ELR (cell line): Measurements from ENCODE around the gene ZNF615.
"Not testable (repeated sequence)": the region's sequence is repeated elsewhere in the genome, so short reads cannot be mapped to it uniquely, and the experiment has no call there.

ENCODE experiments used
- DNase-seq: peaks from one replicate; pipeline ENCODE4 v3.0.0-alpha.2; 2015; ENCODE audit warnings: low read depth

Gene ZNF615

DNA sequence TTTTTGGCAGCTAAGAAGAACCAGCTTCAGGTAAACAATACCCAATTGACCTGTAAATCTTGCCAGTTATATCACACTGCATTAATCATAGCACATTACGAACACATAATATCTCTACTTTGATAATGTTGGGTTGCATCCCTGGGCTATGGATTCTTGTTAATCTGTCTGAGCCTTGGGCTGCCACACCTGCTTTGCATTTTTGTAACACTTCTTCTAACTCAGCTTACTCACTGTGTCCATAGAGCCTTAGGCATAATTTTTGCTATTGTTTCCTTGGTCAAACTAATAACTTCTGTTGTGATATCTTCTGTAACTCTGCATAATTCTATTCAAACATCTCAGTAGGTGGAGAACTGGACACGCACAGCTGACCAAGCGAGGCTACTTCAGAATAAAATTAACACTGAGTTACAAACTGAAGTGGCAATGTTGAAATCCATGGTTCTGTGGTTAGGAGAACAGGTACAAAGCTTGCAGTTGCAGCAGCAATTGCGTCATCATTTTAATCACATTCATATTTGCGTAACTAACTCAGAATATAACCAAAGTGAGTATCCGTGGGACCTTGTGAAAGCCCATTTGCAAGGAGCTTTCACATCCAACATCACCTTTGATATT is 27.8 kb downstream of the ZNF615 start:
- DNase-seq: no peak

DNA sequence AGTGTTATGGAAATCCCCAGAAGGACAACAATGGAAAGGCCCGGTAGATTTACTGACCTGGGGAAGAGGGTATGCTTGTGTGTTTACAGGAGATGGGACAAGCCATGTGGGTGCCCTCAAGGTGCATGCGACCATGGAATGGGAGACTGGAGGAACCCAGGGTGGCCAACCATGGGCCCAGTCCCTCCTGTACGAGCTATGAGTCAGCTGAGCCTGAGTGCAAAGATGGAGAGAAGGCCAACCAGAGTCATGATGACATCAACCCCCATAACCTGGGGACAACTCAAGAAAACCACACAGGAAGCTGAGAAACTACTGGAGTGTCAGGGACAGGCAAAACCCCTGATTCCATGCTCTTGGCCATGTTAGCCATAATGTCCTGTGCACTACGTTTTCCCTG is 29.1 kb downstream of the ZNF615 start:
- DNase-seq: peak; percentile 12

DNA sequence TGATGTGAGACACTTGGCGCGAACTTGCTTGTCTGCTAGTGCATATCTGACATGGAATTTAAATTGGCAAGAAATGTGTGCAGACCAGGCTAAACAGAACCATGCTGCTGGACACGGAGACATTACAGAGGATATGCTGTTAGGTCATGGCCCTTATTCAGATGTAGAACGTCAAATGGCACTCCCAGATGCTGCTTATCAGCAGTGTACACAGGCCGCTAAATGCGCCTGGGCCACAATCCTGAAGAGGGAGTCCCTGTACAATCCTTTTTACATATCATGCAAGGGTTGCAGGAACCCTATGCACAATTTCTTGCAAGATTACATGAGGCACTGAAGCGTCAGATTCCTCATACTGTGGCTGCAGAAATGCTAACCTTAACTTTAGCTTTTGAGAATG is 30.7 kb downstream of the ZNF615 start:
- DNase-seq: no peak

DNA sequence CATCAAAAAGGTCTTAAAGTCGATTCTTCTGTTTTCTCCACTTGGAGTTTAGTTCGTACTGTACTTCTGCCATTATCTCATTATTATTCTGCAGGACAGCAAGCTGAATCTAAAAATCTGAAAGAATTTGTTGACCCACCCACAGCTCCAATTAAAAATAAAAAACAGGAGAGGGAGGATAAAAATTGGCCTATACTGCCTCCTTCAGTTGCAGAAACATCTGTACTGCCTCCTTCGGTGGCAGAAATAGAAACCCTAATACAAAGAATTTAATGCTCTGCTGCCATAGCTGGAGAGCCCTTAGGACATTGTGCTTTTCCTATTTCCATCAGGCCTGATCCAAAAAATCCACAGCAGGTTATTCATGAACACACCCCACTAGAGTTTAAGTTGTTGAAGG is 31.2 kb downstream of the ZNF615 start:
- DNase-seq: no peak

DNA sequence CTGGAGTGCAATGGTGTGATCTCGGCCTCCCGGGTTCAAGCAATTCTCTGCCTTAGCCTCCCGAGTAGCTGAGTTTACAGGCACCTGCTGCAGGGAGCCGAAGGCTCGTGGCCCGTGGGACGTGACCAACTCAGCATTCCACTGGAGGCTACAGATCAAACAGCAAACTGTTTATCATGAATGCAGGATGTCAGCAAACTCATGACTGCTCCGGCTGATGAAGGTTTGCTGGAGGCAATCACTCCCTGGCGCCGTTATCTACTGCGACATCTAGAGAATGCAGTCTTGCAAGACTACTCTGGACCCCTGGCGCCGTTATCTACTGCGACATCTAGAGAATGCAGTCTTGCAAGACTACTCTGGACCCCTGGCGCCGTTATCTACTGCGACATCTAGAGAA is 32.2 kb downstream of the ZNF615 start:
- not testable (repeated sequence) for DNase-seq

DNA sequence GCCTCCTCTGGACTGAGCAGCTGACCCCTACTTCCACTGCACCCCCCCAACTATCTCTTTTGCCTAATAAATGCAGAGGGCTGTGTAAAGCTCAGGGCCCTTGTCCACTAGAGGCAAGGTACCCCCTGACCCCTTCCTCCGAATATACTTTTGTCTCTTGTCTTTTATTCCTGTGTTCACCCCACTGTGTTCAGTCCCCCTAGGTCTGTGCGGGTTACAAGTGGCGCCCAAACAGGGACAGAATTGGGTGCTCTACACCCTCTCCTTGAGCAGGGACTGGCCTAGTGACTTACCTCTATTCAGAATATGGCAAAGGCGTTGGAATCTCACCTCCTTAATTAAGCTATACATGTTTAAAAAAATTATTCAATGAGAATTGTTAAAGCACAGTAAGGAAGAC is 36.4 kb downstream of the ZNF615 start:
- DNase-seq: peak; percentile 7

DNA sequence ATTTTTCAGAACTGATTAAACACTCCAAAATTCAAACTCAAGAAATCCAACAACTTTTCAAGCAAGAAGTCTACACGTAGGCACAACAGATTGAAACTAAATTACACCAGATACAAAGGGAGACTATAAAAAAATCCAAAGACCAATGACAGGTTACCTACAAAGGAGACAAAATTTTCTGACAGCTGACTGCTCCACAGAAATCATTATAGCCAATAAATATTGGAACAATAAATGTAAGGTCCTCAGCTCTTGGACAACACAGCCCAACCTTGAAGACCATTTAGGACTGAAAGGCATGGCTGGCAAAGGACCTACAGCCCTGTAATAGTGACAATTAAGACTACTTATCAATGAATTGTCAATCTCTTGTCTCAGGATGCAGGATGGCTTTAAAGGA is 37.3 kb downstream of the ZNF615 start:
- no peak for DNase-seq

DNA sequence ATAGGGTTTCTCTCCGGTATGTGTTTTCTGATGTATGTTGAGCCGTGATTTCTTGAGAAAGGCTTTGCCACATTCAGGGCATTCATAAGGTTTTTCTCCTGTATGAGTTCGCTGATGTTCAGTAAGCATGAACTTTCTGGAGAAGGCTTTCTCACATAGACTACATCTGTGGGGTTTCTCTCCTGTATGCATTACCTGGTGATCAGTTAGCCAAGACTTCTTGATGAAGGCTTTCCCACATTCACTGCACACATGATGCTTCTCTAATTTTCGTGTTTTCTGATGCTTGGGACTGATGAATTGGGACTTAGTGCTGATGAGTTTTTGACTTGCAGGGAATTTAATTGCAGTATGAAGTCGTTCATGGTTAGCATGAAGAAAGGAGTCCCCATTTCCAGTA is 42.4 kb downstream of the ZNF615 start:
- no peak for DNase-seq

DNA sequence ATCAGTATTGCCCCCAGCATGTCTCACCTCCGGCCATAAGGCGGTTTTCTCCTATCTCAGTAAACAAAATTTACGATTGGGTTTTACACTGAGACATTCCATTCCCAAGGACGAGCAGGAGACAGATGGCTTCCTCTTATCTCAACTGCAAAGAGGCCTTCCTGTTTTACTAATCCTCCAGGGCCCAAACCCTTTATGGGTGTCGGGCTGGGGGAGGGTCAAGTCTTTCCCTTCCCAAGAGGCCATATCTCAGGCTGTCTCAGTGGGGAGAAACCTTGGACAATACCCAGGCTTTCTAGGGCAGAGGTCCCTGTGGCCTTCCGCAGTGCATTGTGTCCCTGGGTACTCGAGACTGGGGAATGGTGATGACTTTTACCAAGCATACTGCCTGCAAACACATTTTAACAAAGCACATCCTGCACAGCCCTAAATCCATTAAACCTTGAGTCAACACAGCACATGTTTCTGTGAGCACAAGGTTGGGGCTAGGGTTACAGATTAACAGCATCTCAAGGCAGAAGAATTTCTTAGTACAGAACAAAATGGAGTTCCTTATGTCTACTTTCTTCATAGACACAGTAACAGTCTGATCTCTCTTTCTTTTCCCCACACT is 47.3 kb downstream of the ZNF615 start:
- DNase-seq: not testable (repeated sequence)

DNA sequence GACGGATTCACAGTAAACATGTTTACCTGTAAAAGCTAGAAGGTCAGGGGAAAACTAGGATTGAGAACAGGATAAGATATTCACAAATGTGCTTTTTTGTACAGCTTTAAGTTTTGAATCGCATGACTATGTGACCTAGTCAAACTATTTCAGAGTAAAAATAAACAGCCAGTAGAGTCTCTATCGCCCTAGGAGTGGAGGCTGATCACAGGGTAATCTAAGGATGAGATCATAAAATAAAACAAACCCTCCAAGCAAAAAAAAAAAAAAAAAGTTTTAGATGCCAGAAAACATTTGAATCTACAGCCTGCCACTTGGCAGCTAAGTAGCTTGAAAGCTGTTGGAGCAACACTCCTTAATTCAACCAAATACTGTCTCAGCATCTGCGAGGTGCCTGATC is 48.2 kb downstream of the ZNF615 start:
- no peak for DNase-seq

DNA sequence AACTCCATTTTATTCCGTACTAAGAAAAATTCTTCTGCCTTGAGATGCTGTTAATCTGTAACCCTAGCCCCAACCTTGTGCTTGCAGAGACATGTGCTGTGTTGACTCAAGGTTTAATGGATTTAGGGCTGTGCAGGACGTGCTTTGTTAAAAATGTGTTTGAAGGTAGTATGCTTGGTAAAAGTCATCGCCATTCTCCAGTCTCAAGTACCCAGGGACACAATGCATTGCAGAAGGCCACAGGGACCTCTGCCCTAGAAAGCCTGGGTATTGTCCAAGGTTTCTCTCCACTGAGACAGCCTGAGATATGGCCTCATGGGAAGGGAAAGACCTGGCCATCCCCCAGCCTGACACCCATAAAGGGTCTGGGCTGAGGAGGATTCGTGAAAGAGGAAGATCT is 50.2 kb downstream of the ZNF615 start:
- DNase-seq: not testable (repeated sequence)

DNA sequence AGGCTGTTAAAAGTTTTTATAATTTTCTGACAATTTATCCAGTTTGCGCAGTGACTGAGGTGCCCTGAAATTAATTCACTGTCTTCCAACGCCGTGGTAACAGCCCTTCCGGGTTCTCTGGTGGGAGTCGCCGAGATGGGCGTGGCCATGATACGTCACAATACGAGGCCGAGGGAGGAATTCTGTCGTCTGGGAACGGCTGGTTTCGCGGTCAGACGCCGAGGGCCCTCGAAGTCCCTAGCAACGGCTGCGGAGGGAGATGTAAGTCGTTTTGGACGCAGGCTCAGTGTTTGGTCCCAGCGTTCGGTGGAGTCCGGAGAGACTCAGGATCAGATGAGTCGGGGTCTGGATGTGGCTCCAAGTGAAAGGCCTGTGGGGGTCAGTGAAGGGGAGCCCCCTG is 59.0 kb downstream of the ZNF615 start:
- DNase-seq: peak; percentile 3

DNA sequence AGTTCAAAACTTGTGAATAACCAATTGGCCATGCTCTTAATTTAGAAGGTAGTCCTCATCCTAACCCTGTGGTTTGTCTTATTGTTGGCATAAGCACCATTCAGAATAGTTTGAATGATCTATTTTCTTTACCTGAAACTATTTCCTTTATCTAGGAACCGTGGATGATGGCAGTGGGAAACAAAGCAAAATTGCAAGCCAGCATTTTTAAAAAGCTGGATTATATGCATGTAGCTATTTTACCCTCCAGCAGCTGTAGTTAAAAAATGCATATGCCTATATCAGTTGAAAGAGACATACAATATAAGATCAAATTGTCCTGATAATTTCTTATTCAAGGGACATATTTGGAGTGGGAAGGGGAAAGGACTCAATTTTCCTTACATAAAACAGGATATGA is 61.4 kb downstream of the ZNF615 start:
- no peak for DNase-seq

DNA sequence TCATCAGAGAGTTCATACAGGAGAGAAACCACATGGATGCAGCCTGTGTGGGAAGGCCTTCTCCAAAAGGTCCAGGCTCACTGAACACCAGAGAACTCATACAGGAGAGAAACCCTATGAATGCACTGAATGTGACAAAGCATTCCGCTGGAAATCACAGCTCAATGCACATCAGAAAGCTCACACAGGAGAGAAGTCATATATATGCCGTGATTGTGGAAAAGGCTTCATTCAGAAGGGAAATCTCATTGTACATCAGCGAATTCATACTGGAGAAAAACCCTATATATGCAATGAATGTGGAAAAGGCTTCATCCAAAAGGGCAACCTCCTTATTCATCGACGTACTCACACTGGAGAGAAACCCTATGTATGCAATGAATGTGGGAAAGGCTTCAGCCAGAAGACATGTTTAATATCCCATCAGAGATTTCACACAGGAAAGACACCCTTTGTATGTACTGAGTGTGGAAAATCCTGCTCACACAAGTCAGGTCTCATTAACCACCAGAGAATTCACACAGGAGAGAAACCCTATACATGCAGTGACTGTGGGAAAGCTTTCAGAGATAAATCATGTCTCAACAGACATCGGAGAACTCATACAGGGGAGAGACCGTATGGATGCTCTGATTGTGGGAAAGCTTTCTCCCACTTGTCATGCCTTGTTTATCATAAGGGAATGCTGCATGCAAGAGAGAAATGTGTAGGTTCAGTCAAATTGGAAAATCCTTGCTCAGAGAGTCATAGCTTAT is 63.0 kb downstream of the ZNF615 start:
- no peak for DNase-seq
